ENCODE measurements around the gene VTA1. TPM values are rescaled to one million over a fixed set of nuclear protein-coding genes. Genes with fewer than 3 reads are reported as not detected.

Gene VTA1
- total and polyA plus RNA-seq, 4 donors: 17.3 to 33.2 (median 28.3) TPM

GRCh38 chr6:142238881-142239280 is 91.8 kb downstream of the VTA1 start (continued):
- TF ChIP-seq, protein P1, sequence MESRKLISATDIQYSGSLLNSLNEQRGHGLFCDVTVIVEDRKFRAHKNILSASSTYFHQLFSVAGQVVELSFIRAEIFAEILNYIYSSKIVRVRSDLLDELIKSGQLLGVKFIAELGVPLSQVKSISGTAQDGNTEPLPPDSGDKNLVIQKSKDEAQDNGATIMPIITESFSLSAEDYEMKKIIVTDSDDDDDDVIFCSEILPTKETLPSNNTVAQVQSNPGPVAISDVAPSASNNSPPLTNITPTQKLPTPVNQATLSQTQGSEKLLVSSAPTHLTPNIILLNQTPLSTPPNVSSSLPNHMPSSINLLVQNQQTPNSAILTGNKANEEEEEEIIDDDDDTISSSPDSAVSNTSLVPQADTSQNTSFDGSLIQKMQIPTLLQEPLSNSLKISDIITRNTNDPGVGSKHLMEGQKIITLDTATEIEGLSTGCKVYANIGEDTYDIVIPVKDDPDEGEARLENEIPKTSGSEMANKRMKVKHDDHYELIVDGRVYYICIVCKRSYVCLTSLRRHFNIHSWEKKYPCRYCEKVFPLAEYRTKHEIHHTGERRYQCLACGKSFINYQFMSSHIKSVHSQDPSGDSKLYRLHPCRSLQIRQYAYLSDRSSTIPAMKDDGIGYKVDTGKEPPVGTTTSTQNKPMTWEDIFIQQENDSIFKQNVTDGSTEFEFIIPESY (IDR thresholded peaks at IDR 0.05): no peak
- TF ChIP-seq HNF4A (conservative IDR thresholded peaks at IDR 0.05): no peak
- no peak for TF ChIP-seq FOXA1 (IDR thresholded peaks at IDR 0.05)

DNA sequence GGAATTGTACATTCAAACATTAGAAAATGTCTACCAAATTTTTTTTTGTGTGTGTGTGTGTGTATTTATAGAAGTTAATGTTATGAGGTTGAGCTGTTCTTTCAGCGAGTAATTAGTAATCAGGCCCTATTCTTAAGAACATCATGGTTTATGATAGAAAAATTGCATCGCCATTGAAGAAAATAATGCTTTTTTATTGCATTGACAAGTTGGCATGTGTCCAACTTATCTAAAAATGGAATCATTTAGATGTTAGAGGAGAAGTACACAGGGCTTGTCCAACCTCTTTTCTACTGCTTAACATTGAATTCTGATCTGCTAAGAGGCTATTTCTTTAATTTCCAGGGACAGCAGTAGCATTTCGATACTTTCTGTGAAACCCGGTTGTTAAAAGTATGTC is 93.1 kb downstream of the VTA1 start:
- 93% methylated on average over 4 of the region's 4 CpGs for WGBS
- H3K4me3 ChIP-seq (ENCODE audit: low read depth in 1 of 3, low read length in 3 of 3): no peak overlapping the region
- no peaks in the 10 kb centered on the region for H3K27me3 ChIP-seq (ENCODE audit: control insufficient read depth in 4 of 4, insufficient read depth in 4 of 4, low read length in 3 of 4)
- H3K4me1 ChIP-seq (ENCODE audit: control insufficient read depth in 4 of 4, insufficient read depth in 4 of 4, low read length in 3 of 4): no peaks in the 10 kb centered on the region
- DNase-seq (ENCODE audit: low spot score): no peak
- H3K27ac ChIP-seq (ENCODE audit: low read depth in 1 of 2, low read length in 2 of 2): no peak overlapping the region
- H3K9me3 ChIP-seq (ENCODE audit: control insufficient read depth in 4 of 4, low read length in 3 of 4): no peaks in the 10 kb centered on the region
- H3K9ac ChIP-seq (ENCODE audit: low read depth in 1 of 2, low read length in 2 of 2): no peak overlapping the region
- no peak for TF ChIP-seq FOXA1 (IDR thresholded peaks at IDR 0.05)
- no peak for TF ChIP-seq RXRA (IDR thresholded peaks at IDR 0.05)
- no peak for TF ChIP-seq NR2F2 (IDR thresholded peaks at IDR 0.05)
- no peak for TF ChIP-seq RAD21 (IDR thresholded peaks at IDR 0.05)
- no peak for TF ChIP-seq GABPA (IDR thresholded peaks at IDR 0.05 in 1 of 2, conservative IDR thresholded peaks at IDR 0.05 in 1 of 2)
- H3K36me3 ChIP-seq (ENCODE audit: control insufficient read depth in 4 of 4, insufficient read depth in 3 of 4, low read depth in 1 of 4, low read length in 3 of 4): no peaks in the 10 kb centered on the region

GRCh38 chr6:142241061-142241460 is 94.0 kb downstream of the VTA1 start:
- no peaks in the 10 kb centered on the region for H3K36me3 ChIP-seq (ENCODE audit: control insufficient read depth in 4 of 4, insufficient read depth in 3 of 4, low read depth in 1 of 4, low read length in 3 of 4)
- TF ChIP-seq CTCF (IDR thresholded peaks at IDR 0.05; ENCODE audit: low read depth, low read length, missing input control): no peak
- TF ChIP-seq GABPA (IDR thresholded peaks at IDR 0.05 in 1 of 2, conservative IDR thresholded peaks at IDR 0.05 in 1 of 2): no peak
- TF ChIP-seq RXRA (IDR thresholded peaks at IDR 0.05): no peak
- no peak for TF ChIP-seq YY1 (IDR thresholded peaks at IDR 0.05)
- TF ChIP-seq EGR1 (IDR thresholded peaks at IDR 0.05; ENCODE audit: low read depth in 2 of 2): no peak
- no peak for TF ChIP-seq HNF4A (conservative IDR thresholded peaks at IDR 0.05)
- no peak for TF ChIP-seq MAX (IDR thresholded peaks at IDR 0.05)
- TF ChIP-seq FOXA1 (IDR thresholded peaks at IDR 0.05): no peak
- H3K4me3 ChIP-seq (ENCODE audit: low read depth in 1 of 3, low read length in 3 of 3): no peak overlapping the region
- H3K9ac ChIP-seq (ENCODE audit: low read depth in 1 of 2, low read length in 2 of 2): no peak overlapping the region
- DNase-seq (ENCODE audit: low spot score): no peak
- no peaks in the 10 kb centered on the region for H3K27me3 ChIP-seq (ENCODE audit: control insufficient read depth in 4 of 4, insufficient read depth in 4 of 4, low read length in 3 of 4)
- H3K27ac ChIP-seq (ENCODE audit: low read depth in 1 of 2, low read length in 2 of 2): no peak overlapping the region
- no peaks in the 10 kb centered on the region for H3K4me1 ChIP-seq (ENCODE audit: control insufficient read depth in 4 of 4, insufficient read depth in 4 of 4, low read length in 3 of 4)
- H3K9me3 ChIP-seq (ENCODE audit: control insufficient read depth in 4 of 4, low read length in 3 of 4): no peaks in the 10 kb centered on the region

DNA sequence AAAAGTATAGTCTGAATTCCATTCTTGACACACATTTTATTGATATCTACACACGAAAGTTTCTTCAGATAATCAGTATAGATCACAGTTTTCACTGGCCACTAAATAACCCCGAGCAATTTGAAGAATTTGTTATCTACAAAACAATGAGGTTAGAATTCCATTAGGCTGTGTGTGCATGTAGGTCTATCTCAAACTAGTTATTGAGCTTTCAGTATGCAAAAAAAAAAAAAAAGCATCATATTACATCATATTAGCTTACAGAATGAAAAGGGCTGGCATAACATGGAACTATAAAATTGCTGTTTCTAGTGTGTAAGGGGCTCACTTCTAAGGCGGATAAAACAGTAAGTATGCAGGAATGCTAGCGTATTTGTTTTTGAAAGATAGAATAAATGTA is 95.2 kb downstream of the VTA1 start:
- H3K36me3 ChIP-seq (ENCODE audit: control insufficient read depth in 4 of 4, insufficient read depth in 3 of 4, low read depth in 1 of 4, low read length in 3 of 4): no peaks in the 10 kb centered on the region
- no peak overlapping the region for H3K9ac ChIP-seq (ENCODE audit: low read depth in 1 of 2, low read length in 2 of 2)
- 64% methylated on average over 4 of the region's 4 CpGs for WGBS
- H3K9me3 ChIP-seq (ENCODE audit: control insufficient read depth in 4 of 4, low read length in 3 of 4): no peaks in the 10 kb centered on the region
- no peak overlapping the region for H3K4me3 ChIP-seq (ENCODE audit: low read depth in 1 of 3, low read length in 3 of 3)
- no peak for TF ChIP-seq FOXA2 (IDR thresholded peaks at IDR 0.05)
- H3K4me1 ChIP-seq (ENCODE audit: control insufficient read depth in 4 of 4, insufficient read depth in 4 of 4, low read length in 3 of 4): no peaks in the 10 kb centered on the region
- DNase-seq (ENCODE audit: low spot score): no peak
- H3K27ac ChIP-seq (ENCODE audit: low read depth in 1 of 2, low read length in 2 of 2): no peak overlapping the region
- no peaks in the 10 kb centered on the region for H3K27me3 ChIP-seq (ENCODE audit: control insufficient read depth in 4 of 4, insufficient read depth in 4 of 4, low read length in 3 of 4)
